GM21360 (cell line): ENCODE results near the gene BMP2K.
"Not testable (repeated sequence)": the region's sequence is repeated elsewhere in the genome, so short reads cannot be mapped to it uniquely, and the experiment has no call there.

Experiments
- ATAC-seq: cut with Tn5 transposase; IDR thresholded peaks from one replicate; pipeline ENCODE4 v1.9.1; 2021; ENCODE audit warnings: mild to moderate bottlenecking, moderate library complexity; ENCODE audit not compliant: unreplicated experiment

BMP2K gene

GRCh38 chr4:78846258-78846657, 70.1 kb downstream of the BMP2K start:
- no peak for ATAC-seq

DNA sequence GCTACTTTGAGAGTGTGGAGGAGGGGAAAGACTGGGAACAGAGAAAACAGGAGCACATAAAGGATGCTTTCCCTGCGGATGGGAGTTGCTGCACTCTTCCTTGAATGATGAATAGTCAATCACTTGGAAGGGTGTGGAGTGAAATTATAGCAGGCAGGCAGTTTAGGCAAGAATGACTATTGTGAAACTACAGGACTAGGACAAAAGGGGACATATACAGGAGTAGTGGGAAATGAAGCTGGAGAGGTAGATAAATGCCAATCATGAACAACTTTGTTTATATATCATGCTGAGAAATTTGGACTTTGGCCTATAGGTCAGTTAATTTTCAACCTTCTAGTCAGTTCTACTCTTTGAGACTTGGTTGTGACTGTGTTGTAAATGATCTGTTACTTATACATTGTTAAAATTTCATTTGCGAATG, 86.2 kb downstream of the BMP2K start:
- no peak for ATAC-seq

DNA sequence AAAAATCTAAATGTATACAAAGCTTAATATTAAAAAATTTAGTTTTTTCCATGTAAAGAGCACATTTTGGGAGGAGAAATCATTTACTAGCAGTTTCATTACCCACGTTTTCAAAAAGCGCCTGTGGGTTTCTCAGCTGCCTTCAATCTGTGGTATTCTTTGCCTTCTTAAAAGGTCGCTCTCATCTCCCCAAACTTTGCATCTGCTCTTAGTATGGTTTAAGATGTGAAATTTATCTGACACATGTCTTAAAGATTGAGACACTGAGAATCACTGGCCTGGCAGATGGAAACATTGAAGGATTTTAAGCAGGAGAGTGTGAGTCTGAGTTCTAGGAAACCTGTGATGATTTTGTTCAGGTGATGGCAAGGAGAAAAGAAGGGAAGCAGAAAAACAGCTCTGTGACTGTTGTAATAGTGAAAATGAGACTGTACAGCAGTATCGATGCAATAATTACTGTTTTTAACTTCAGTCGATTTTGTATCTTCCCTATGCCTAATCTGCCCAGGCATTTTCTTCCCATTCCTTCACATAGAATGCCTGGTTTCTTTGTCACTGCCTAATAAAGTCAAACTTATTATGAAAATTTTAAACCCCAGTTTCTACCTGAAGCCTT, 87.2 kb downstream of the BMP2K start:
- no peak for ATAC-seq

GRCh38 chr4:78863991-78864390, 87.8 kb downstream of the BMP2K start:
- ATAC-seq, result no peak

GRCh38 chr4:78864405-78865024, 88.4 kb downstream of the BMP2K start:
- ATAC-seq, result peak; percentile 66

DNA sequence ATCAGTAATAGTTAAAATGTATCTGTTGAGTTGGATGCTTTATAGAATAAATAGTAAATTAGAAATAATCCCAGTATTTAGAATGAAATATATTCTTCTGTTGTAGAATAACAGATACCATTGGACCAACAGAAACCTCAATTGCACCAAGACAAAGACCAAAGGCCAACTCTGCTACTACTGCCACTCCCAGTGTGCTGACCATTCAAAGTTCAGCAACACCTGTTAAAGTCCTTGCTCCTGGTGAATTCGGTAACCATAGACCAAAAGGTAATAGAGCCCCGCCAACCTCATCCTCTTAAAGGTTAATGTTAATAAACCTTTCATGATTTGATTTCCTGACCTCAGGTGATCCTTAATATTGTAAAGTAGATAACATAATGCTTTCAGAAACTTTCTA, 89.3 kb downstream of the BMP2K start:
- no peak for ATAC-seq

- not testable (repeated sequence) for ATAC-seq
These were observed 92.6 kb downstream of the BMP2K start for GRCh38 chr4:78868712-78869111.

DNA sequence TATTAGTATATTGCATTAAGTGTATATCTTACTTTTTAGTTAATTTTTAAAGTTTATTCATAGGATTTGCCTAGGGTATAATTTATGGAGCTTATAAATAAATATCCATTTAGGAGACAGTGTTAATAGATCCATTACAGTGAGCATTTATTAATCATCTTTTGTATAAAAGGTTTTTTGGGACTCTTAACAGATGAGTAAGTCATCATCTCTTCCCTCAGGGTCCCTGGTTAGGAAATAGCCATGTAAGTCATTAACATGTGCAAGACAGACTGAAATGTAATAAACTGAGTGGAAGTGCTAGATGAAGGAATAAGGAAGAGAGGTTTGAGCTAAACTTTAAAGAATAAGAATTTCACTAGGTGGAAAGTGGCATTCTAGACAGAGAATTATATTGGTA, 93.9 kb downstream of the BMP2K start:
- no peak for ATAC-seq

DNA sequence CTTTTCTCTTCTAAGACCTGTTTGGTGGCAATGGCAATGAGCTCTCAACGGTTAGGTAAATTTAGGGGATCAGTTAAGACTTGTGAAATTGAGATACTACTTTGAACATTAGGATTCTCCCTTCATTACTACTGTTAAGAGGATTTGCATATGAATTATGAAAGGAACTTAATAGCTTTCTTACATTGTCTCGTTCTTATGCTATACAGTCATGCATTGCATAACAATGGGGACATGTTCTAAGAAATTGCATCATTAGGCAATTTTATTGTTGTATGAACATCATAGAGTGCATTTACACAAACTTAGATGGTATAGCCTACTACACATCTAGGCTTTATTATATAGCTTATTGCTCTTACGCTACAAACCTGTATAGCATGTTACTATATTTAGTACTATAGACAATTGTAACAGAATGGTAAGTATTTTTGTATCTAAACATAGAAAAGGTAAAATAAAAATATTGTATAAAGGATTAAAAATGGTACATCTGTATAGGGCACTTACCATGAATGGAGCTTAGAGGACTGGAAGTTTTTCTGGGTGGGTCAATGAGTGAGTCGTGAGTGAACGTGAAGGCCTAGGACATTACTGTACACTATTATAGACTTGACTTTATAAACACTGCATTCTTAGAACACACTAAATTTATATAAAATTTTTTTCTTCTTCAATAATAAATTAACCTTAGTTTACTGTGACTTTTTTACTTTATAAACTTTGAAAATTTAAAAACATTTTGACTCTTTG, 100.6 kb downstream of the BMP2K start:
- ATAC-seq, result no peak

DNA sequence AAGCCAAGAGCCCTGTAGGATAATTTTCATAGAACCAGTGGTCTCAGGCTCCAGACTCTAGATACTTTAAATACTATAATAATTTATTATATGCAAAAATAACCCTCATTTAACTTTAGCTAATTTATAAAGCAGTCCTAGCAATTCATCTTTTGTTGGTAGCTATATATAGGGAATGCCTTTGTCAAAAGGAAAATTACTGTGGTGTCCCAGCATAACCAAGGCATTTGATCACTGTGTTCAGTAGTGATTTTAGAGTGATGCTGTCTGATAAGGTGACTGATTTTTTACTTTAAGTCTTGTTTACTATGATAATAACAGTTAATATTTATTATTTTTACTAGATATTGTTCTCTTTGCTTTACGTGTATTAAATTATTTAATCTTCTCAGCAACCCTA, 101.9 kb downstream of the BMP2K start:
- no peak for ATAC-seq

DNA sequence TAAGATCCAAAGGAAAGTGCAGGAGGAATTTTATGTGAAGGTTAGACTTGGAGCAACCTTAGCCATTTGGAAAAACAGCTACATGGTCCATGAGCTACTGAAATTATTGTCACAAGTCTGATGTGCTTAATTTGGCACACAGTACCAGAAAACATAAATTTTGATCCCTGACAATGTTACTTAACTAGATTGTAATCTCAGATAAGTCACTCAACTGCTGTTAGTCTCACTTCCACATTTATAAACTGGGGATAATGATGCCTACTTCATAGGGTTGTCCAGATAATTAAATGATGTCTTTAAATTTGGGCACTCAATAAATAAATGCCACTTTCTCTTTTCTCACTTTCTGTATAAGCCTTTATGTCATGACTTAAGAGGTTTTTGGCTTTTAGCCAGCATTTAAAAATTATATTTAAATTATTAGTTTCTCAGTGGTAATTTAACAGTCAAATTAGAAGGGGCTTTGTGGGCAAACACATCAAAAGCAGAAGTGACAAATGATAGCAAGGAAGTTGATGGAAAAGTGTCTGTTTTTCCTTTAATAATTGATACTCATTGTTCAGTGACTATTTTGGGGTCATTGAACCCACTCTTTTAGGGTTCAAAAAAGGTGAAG, 104.8 kb downstream of the BMP2K start:
- no peak for ATAC-seq

DNA sequence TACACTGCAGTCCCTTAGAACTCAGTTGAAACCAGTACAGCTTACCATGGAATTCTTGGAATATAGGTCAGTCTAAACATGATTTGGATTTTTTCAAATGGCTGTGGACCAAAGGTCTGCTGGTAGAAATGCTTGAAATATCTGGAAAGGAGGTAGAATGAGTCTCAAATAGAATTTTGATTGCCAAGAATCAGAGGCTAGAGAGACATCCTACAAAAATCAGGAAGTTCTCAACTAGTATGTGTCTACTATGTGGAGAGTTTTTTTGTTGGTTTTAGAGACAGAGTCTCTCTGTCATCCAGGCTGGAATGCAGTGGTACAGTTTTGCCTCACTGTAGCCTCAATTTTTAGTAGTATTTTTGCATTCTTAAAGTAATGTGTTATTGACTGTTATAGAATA, 109.4 kb downstream of the BMP2K start:
- no peak for ATAC-seq

GRCh38 chr4:78889955-78890354, 113.8 kb downstream of the BMP2K start:
- no peak for ATAC-seq

DNA sequence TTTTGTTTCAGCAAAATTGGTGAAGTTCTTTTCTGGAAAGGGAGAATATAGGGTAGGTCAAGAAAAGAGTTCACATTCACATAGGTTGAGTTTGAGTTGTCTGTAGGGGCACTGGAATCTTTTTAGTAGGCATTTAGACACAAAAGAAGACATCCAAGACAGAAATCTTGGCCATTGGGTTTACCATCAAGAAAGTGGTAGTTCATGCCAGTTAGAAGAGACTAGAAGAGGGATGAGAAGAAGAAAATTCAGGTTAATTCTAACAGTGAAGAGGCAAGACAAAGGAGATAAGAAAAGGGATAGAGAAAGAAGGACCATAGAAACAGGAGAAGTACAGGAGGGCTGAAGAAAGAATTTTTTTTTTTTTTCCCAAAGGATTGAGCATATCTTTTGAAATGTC, 123.2 kb downstream of the BMP2K start:
- ATAC-seq, result no peak

DNA sequence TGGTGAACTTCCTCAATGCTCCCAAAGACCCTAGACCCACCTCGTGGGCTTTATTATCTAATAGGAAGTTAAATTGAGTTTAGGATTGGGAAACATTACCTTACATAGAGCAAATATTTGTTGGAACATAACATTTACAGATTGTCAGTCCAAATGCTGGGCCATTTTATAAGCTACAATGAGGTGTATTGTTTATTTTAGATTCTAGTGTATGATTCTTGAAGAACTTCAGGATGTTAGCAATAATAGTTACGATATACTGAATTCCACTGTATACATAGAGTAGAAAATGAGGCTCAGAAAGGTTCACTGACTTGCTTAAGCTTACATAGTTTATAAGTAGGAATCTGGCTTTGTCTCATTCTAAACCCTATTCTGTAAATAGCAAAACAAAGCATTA, 125.7 kb downstream of the BMP2K start:
- no peak for ATAC-seq

- no peak for ATAC-seq
These were observed 126.1 kb downstream of the BMP2K start for GRCh38 chr4:78902298-78902697.

- no peak for ATAC-seq
These were observed 128.0 kb downstream of the BMP2K start for GRCh38 chr4:78904143-78904542.

GRCh38 chr4:78907638-78908037, 131.5 kb downstream of the BMP2K start:
- ATAC-seq, result no peak

GRCh38 chr4:78908974-78909373, 132.8 kb downstream of the BMP2K start:
- ATAC-seq, result not testable (repeated sequence)

GRCh38 chr4:78910612-78911011, 134.5 kb downstream of the BMP2K start:
- ATAC-seq, result no peak

GRCh38 chr4:78922207-78922606, 146.1 kb downstream of the BMP2K start:
- no peak for ATAC-seq
